Activated CD8-positive, alpha-beta memory T cell treated with anti-CD3 and anti-CD28 coated beads for 48 hours (primary cell): ENCODE data around the gene TMEM154.

ENCODE experiments used
- DNase-seq, 3 experiments: peaks; one replicate each; pipeline ENCODE4 v3.0.0-alpha.2; 2020; ENCODE audit warnings: low read depth in 2 of 3, low spot score in 2 of 3

The TMEM154 gene

GRCh38 chr4:152630324-152630723 is 49.5 kb downstream of the TMEM154 start:
- no peak for DNase-seq

- no peak for DNase-seq
Observed at GRCh38 chr4:152629908-152630307, 49.9 kb downstream of the TMEM154 start.

- no peak for DNase-seq
Observed at GRCh38 chr4:152628128-152628527, 51.7 kb downstream of the TMEM154 start.

- no peak for DNase-seq
Observed at GRCh38 chr4:152626790-152627189, 53.0 kb downstream of the TMEM154 start.

- DNase-seq = no peak
Observed at GRCh38 chr4:152620915-152621314, 58.9 kb downstream of the TMEM154 start.

GRCh38 chr4:152620218-152620617 is 59.6 kb downstream of the TMEM154 start:
- DNase-seq = no peak

GRCh38 chr4:152619556-152619955 is 60.2 kb downstream of the TMEM154 start:
- DNase-seq = no peak

GRCh38 chr4:152618971-152619370 is 60.8 kb downstream of the TMEM154 start:
- DNase-seq = no peak

- no peak for DNase-seq
Observed at GRCh38 chr4:152616804-152617203, 63.0 kb downstream of the TMEM154 start.

GRCh38 chr4:152613841-152614721 is 65.7 kb downstream of the TMEM154 start:
- DNase-seq = no peak

GRCh38 chr4:152613351-152613750 is 66.4 kb downstream of the TMEM154 start:
- DNase-seq = no peak

GRCh38 chr4:152610131-152610530 is 69.7 kb downstream of the TMEM154 start:
- no peak for DNase-seq

- DNase-seq = no peak
Observed at GRCh38 chr4:152609481-152609880, 70.3 kb downstream of the TMEM154 start.

GRCh38 chr4:152607178-152607577 is 72.6 kb downstream of the TMEM154 start:
- no peak for DNase-seq

GRCh38 chr4:152606753-152607152 is 73.0 kb downstream of the TMEM154 start:
- DNase-seq = no peak

GRCh38 chr4:152605641-152606335 is 74.0 kb downstream of the TMEM154 start:
- DNase-seq = no peak

GRCh38 chr4:152605031-152605430 is 74.8 kb downstream of the TMEM154 start:
- DNase-seq = no peak

- DNase-seq = no peak
Observed at GRCh38 chr4:152601156-152601555, 78.6 kb downstream of the TMEM154 start.

GRCh38 chr4:152599636-152600035 is 80.2 kb downstream of the TMEM154 start:
- no peak for DNase-seq

GRCh38 chr4:152599095-152599494 is 80.7 kb downstream of the TMEM154 start:
- no peak for DNase-seq

GRCh38 chr4:152598454-152598853 is 81.3 kb downstream of the TMEM154 start:
- no peak for DNase-seq
